GM10266 (cell line): ENCODE data around the gene ATP6V1F.

ENCODE experiments used
- DNase-seq: peaks from one replicate; pipeline ENCODE4 v3.0.0; 2012; ENCODE audit errors: extremely low spot score
- CTCF ChIP-seq: IDR thresholded peaks from 2 replicates; pipeline ENCODE4 v1.5.1; 2012; ENCODE audit warnings: mild to moderate bottlenecking, low read depth; ENCODE audit not compliant: control insufficient read depth, insufficient read depth; ENCODE audit errors: missing control alignments

Gene ATP6V1F

GRCh38 chr7:128836729-128837348 is 25.8 kb upstream of the ATP6V1F start:
- no peak for DNase-seq
- no peak for TF ChIP-seq CTCF

- no peak for TF ChIP-seq CTCF
- no peak for DNase-seq
Measured at GRCh38 chr7:128837521-128837921, 25.1 kb upstream of the ATP6V1F start.

GRCh38 chr7:128838109-128838779 is 24.4 kb upstream of the ATP6V1F start:
- TF ChIP-seq CTCF: no peak

GRCh38 chr7:128838981-128839731 is 23.5 kb upstream of the ATP6V1F start:
- no peak for TF ChIP-seq CTCF
- no peak for DNase-seq

More at GRCh38 chr7:128838109-128838779, 24.4 kb upstream of the ATP6V1F start:
- no peak for DNase-seq

- DNase-seq: no peak
- TF ChIP-seq CTCF: no peak
Measured at GRCh38 chr7:128839751-128840177, 22.9 kb upstream of the ATP6V1F start.

GRCh38 chr7:128840326-128841170 is 22.1 kb upstream of the ATP6V1F start:
- no peak for DNase-seq
- TF ChIP-seq CTCF: no peak
